T-helper 1 cell treated with Interleukin-12 subunit alpha and Interleukin-12 subunit beta and Interleukin-4 antibody, amounts not matched to agents 30 ng/mL and 1 ng/mL, for 36 hours (primary cell): Measurements from ENCODE around the gene SLC43A3. TPM values are rescaled to one million over a fixed set of nuclear protein-coding genes. Genes with fewer than 3 reads are reported as not detected.

Experiments
- intact Hi-C: fragments of 100-400 bp; cut with micrococcal nuclease; formaldehyde crosslinking; loops from one replicate; pipeline ENCODE4 v1.15.1; 2024
- total RNA-seq: library from RNA; stranded (reverse); gene quantifications from 2 replicates; pipeline ENCODE4 v1.2.3, GENCODE V29; 2022

The SLC43A3 gene
- total RNA-seq, 1 donor from 2014 or later, result 52.6 TPM

DNA sequence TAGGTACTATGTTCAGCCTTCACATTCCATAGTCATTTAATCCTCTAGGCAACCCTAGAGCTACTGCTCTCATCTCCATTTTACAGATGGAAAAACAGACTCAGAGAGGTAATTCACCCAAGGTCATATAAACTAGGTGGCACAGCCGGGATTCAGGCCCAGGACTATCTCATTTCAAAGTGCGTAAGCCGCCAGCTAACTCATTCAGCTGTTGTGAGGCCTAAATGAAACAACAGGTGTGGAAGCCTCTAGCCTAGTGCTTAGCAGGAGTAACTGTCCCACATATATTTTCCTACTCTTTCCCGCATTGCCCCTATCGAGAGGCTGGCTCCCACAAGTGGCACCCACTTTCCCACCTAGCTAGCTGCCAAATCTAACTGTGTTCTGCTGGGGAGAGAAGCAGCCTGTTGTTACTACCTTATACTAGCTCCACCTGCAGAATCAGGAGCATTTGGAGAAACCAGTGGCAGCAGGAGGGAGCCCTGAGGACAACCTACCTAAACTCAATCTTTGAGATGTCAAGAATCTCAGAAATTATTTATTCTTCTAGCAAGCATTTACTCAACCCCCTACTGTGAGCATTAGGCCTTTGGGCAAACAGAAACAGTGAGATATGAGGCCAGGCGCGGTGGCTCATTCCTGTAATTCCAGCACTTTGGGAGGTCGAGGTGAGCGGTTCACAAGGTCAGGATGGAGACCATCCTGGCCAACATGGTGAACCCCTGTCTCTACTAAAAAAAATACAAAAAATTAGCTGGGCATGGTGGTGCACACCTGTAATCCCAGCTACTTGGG is 66.8 kb downstream of the SLC43A3 start:
- intact Hi-C loops, result no loop called here

DNA sequence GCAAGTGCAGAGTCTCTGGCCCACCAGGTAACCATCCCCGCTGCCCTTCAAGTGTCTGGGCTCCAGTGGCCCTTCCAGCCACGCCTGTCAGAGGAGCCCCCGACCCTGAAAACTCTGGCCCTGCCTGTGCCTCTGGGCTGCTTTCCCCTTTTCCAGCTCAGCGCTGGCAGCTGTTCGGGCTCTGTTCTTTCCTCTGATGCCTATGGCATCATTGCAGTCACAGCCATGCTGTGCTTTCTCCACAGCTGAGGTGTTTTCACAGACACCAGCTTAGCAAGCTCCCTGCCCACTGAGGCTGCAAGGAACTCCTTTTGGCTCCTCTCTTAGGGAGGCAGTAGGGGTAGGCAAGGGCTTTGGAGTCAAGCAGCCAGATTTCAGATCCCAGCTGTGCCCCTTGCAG is 67.5 kb downstream of the SLC43A3 start:
- intact Hi-C loops, result no loop called here

DNA sequence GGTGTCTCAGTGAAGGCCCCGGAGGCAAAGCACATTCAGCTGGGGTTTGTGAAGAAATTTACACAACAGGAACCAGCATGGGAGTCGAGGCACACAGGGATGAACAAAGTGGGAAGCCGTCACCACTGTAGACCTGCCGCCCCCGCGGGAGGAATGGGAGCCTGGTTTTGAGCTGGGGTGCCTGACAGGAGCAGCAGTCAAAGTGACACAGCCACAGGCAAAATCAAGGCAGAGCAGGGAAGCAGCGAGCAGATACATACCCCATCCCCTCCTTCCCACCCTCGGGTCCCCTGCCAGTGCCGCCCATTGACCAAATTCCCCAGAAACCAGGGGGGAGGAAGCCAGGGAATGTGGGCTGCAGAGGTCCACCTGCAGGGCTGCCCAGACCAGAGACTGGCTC is 67.9 kb downstream of the SLC43A3 start:
- intact Hi-C loops, result no loop called here

DNA sequence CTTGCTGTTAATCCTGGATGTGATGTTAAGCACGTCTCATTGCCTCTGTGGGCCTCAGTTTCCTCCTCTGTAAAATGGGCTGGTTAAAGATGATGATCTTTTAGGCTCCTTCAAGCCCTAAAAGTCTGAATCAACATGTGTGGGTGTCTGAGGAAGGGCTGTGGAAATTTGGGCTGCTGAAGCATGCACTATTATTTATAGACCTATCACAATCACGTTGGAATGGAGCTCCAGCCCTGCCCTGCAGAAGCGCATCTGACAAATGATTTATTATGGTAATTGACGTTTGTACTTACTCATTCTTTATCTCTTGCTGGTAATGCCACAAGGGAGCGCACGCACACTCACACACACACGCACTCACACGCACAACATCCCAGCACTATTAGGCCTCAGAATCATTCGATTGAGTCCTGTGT is 68.4 kb downstream of the SLC43A3 start:
- intact Hi-C loops, result no loop called here

DNA sequence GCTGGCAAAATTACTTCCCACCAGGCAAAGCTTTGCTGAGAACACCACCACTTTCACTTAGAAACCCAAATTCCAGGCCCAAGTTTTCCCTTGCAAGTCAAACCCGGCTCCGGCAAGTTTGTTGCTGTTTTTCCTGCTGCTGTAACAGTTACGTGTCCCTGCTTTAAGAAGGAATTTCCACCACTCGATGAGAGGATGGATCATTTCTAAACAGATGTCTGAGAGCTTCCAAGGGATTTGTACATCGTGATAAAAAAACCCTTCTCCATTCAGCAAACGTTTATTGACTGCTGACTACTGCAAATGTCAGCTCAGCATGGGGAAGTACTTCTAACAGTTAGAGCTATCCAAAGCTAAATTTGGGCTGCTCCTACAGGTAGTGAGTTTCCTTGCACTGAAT is 69.1 kb downstream of the SLC43A3 start:
- intact Hi-C loops, result no loop called here

DNA sequence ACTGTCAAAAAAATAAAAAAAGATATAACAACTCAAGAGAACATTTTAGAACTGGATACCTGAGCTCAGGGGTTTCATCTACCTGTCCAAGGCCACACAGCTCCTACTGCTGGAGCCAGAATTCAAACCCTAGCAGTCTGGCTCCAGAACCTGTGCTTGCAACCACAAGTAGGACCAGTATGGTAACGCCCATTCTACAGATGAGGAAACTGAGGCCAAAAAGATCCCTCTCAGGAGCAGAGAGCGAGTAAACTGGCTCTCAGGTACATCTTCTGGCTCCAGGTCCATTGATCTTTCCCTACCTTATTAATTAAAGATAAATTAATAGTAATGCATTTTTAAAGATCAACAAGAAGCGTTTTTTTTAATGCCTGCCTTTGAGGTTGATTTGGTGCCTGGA is 69.6 kb downstream of the SLC43A3 start:
- intact Hi-C loops, result no loop called here

Other genes starting within 250 kb of the SLC43A3 start
- gene LRRC55, start 245.2 kb downstream of the SLC43A3 start, total RNA-seq, result not detected in 2 replicates
- gene APLNR, start 189.9 kb downstream of the SLC43A3 start, total RNA-seq, result not detected in 2 replicates
- 12.4 and 14.1 TPM in 2 replicates for gene TNKS1BP1, start 102.2 kb downstream of the SLC43A3 start, total RNA-seq
- gene SSRP1, start 91.2 kb downstream of the SLC43A3 start, total RNA-seq, result 152 TPM in 2 replicates
- not detected in 2 replicates for gene P2RX3, start 88.8 kb downstream of the SLC43A3 start, total RNA-seq
- gene PRG3, start 46.0 kb downstream of the SLC43A3 start, total RNA-seq, result not detected in 2 replicates
- not detected in 2 replicates for gene PRG2, start 36.5 kb downstream of the SLC43A3 start, total RNA-seq
- 0.12 and 0.34 TPM in 2 replicates for gene RTN4RL2, start 33.4 kb upstream of the SLC43A3 start, total RNA-seq
- 12.9 and 14.1 TPM in 2 replicates for gene SLC43A1, start 88.6 kb upstream of the SLC43A3 start, total RNA-seq
- 54.1 and 60.8 TPM in 2 replicates for gene TIMM10, start 103.6 kb upstream of the SLC43A3 start, total RNA-seq
- not detected in 2 replicates for gene SMTNL1, start 110.5 kb upstream of the SLC43A3 start, total RNA-seq
- 270 and 272 TPM in 2 replicates for gene UBE2L6, start 140.6 kb upstream of the SLC43A3 start, total RNA-seq
- 0.22 and 0.93 TPM in 2 replicates for gene SERPING1, start 170.6 kb upstream of the SLC43A3 start, total RNA-seq
- 0.44 and 0.78 TPM in 2 replicates for gene YPEL4, start 222.8 kb upstream of the SLC43A3 start, total RNA-seq
- 19.5 and 19.9 TPM in 2 replicates for gene CLP1, start 230.6 kb upstream of the SLC43A3 start, total RNA-seq
- 84.0 and 84.4 TPM in 2 replicates for gene ZDHHC5, start 241.0 kb upstream of the SLC43A3 start, total RNA-seq